H1 (cell line): Measurements from ENCODE around the gene SMARCA1. TPM values are rescaled to one million over a fixed set of nuclear protein-coding genes. Genes with fewer than 3 reads are reported as not detected.

ENCODE experiments used
- RNF2 ChIP-seq: fragments of 200-900, 300-1000 bp; sonication (generic); IDR thresholded peaks from 2 replicates; pipeline ENCODE4 v1.7.1; 2016; ENCODE audit warnings: borderline replicate concordance, low read depth, mild to moderate bottlenecking, antibody characterized with exemption, low read length; ENCODE audit not compliant: poor library complexity, severe bottlenecking; ENCODE audit errors: missing control alignments
- polyA plus RNA-seq, 7 experiments: library from polyadenylated mRNA; depleted of rRNA in 3 of 7; stranded (reverse) in 5 of 7; unstranded in 2 of 7; fragments of >200 nt in 5 of 7; fragments of 200-250 nt in 2 of 7; gene quantifications; 1 replicate in 5 of 7; 2 replicates in 1 of 7; 4 replicates in 1 of 7; pipeline versions ENCODE4 v1.2.1 to v1.2.3, GENCODE V29; 2011 to 2013; ENCODE audit warnings: missing spikeins in 2 of 7, mixed read lengths in 2 of 7
- total RNA-seq: library from RNA; stranded (reverse); fragmentation: NEBNext Ultra II Directional; extraction: Animal tissue kit (Norgen Biotek cat#: 25700); gene quantifications from 2 replicates; pipeline ENCODE4 v1.2.1, GENCODE V29; 2021
- TF ChIP-seq, protein P1 (sequence below): fragments of 300-600 bp; sonication (generic); IDR thresholded peaks from 2 replicates; pipeline ENCODE4 v1.7.1; 2012; ENCODE audit warnings: low read length, moderate library complexity, mild to moderate bottlenecking, inconsistent platforms; ENCODE audit not compliant: insufficient replicate concordance

SMARCA1 gene
- total and polyA plus RNA-seq, 2 of the 8 experiments (the other 6 are each of a cell fraction or from before 2014, with no cell fraction given): 13.1 to 54.4 TPM

DNA sequence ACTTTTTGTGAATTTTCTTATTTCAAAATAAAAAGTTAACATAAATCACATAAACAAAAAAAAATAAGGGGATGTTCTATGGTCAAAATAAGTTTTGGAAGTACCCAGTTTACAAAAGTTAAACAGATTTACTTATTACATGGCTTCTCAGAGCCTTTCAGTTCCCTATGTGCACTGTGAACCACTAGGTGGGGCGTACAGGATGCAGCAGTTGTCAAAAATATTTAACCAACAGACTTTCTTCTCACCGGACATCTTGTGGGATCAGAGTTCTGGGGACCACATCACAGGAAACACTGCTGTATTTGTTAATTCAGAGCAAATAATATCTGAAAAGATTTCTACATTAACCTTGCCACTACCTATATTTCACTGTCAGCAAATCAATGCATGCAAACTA lies 74.1 kb downstream of the SMARCA1 start (continued):
- TF ChIP-seq, protein P1, sequence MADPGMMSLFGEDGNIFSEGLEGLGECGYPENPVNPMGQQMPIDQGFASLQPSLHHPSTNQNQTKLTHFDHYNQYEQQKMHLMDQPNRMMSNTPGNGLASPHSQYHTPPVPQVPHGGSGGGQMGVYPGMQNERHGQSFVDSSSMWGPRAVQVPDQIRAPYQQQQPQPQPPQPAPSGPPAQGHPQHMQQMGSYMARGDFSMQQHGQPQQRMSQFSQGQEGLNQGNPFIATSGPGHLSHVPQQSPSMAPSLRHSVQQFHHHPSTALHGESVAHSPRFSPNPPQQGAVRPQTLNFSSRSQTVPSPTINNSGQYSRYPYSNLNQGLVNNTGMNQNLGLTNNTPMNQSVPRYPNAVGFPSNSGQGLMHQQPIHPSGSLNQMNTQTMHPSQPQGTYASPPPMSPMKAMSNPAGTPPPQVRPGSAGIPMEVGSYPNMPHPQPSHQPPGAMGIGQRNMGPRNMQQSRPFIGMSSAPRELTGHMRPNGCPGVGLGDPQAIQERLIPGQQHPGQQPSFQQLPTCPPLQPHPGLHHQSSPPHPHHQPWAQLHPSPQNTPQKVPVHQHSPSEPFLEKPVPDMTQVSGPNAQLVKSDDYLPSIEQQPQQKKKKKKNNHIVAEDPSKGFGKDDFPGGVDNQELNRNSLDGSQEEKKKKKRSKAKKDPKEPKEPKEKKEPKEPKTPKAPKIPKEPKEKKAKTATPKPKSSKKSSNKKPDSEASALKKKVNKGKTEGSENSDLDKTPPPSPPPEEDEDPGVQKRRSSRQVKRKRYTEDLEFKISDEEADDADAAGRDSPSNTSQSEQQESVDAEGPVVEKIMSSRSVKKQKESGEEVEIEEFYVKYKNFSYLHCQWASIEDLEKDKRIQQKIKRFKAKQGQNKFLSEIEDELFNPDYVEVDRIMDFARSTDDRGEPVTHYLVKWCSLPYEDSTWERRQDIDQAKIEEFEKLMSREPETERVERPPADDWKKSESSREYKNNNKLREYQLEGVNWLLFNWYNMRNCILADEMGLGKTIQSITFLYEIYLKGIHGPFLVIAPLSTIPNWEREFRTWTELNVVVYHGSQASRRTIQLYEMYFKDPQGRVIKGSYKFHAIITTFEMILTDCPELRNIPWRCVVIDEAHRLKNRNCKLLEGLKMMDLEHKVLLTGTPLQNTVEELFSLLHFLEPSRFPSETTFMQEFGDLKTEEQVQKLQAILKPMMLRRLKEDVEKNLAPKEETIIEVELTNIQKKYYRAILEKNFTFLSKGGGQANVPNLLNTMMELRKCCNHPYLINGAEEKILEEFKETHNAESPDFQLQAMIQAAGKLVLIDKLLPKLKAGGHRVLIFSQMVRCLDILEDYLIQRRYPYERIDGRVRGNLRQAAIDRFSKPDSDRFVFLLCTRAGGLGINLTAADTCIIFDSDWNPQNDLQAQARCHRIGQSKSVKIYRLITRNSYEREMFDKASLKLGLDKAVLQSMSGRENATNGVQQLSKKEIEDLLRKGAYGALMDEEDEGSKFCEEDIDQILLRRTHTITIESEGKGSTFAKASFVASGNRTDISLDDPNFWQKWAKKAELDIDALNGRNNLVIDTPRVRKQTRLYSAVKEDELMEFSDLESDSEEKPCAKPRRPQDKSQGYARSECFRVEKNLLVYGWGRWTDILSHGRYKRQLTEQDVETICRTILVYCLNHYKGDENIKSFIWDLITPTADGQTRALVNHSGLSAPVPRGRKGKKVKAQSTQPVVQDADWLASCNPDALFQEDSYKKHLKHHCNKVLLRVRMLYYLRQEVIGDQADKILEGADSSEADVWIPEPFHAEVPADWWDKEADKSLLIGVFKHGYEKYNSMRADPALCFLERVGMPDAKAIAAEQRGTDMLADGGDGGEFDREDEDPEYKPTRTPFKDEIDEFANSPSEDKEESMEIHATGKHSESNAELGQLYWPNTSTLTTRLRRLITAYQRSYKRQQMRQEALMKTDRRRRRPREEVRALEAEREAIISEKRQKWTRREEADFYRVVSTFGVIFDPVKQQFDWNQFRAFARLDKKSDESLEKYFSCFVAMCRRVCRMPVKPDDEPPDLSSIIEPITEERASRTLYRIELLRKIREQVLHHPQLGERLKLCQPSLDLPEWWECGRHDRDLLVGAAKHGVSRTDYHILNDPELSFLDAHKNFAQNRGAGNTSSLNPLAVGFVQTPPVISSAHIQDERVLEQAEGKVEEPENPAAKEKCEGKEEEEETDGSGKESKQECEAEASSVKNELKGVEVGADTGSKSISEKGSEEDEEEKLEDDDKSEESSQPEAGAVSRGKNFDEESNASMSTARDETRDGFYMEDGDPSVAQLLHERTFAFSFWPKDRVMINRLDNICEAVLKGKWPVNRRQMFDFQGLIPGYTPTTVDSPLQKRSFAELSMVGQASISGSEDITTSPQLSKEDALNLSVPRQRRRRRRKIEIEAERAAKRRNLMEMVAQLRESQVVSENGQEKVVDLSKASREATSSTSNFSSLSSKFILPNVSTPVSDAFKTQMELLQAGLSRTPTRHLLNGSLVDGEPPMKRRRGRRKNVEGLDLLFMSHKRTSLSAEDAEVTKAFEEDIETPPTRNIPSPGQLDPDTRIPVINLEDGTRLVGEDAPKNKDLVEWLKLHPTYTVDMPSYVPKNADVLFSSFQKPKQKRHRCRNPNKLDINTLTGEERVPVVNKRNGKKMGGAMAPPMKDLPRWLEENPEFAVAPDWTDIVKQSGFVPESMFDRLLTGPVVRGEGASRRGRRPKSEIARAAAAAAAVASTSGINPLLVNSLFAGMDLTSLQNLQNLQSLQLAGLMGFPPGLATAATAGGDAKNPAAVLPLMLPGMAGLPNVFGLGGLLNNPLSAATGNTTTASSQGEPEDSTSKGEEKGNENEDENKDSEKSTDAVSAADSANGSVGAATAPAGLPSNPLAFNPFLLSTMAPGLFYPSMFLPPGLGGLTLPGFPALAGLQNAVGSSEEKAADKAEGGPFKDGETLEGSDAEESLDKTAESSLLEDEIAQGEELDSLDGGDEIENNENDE: no peak
- TF ChIP-seq RNF2: no peak
